Skeletal muscle satellite cell (primary cell): Measurements from ENCODE around the gene TLX2. TPM values are rescaled to one million over a fixed set of nuclear protein-coding genes. Genes with fewer than 3 reads are reported as not detected.
"Not testable (repeated sequence)": the region's sequence is repeated elsewhere in the genome, so short reads cannot be mapped to it uniquely, and the experiment has no call there.

ENCODE experiments used
- H3K27me3 ChIP-seq: 2 replicates; pipeline ENCODE4 v1.7.0; 2013; ENCODE audit warnings: low read length; ENCODE audit not compliant: control insufficient read depth, insufficient read depth
- H3K36me3 ChIP-seq: 2 replicates; pipeline ENCODE4 v1.7.0; 2013; ENCODE audit warnings: mild to moderate bottlenecking, control low read depth, low read length; ENCODE audit not compliant: insufficient read depth
- H3K4me1 ChIP-seq: 2 replicates; pipeline ENCODE4 v1.7.0; 2013; ENCODE audit warnings: low read length; ENCODE audit not compliant: control insufficient read depth, insufficient read depth
- H3K4me2 ChIP-seq: 2 replicates; pipeline ENCODE4 v1.7.0; 2013; ENCODE audit warnings: mild to moderate bottlenecking, low read length
- H3K4me3 ChIP-seq: 2 replicates; pipeline ENCODE4 v1.7.0; 2013; ENCODE audit warnings: low read length
- H3K9ac ChIP-seq: 2 replicates; pipeline ENCODE4 v1.7.0; 2013; ENCODE audit warnings: mild to moderate bottlenecking, low read depth, low read length, moderate library complexity
- H3K9me3 ChIP-seq: replicated peaks from 2 replicates; pipeline ENCODE4 v1.7.0; 2013; ENCODE audit warnings: mild to moderate bottlenecking, control low read depth, low read length
- total RNA-seq: library from RNA; depleted of rRNA; stranded (reverse); fragments of >200 nt; gene quantifications from 2 replicates; pipeline ENCODE4 v1.2.3, GENCODE V29; 2012; rRNA removed

The TLX2 gene
- total RNA-seq, result under 0.01 TPM in 1 of 2 replicates, not detected in the other

- H3K36me3 ChIP-seq, result no peaks in the 10 kb centered on the region
- H3K27me3 ChIP-seq, result peaks cover 77% of the 10 kb centered on the region
- no peak within 1 kb of the TSS for H3K9ac ChIP-seq
- H3K9me3 ChIP-seq, result peaks cover 5% of the 10 kb centered on the region
- peak within 1 kb of the TSS; percentile 57 for H3K4me2 ChIP-seq
- H3K4me3 ChIP-seq, result peak within 1 kb of the TSS; percentile 12
- peaks cover 10% of the 10 kb centered on the region for H3K4me1 ChIP-seq
Observed at GRCh38 chr2:74514368-74515270, at the start of gene TLX2. TLX2 (plus strand) TSS chr2:74514450; CDS start chr2:74514807, 357 bp downstream.

GRCh38 chr2:74470742-74471141 lies 43.5 kb upstream of the TLX2 start:
- not testable (repeated sequence) for H3K27me3 ChIP-seq, H3K4me3 ChIP-seq, H3K9ac ChIP-seq, H3K4me2 ChIP-seq, H3K9me3 ChIP-seq
- H3K36me3 ChIP-seq, result peaks cover 11% of the 10 kb centered on the region
- H3K4me1 ChIP-seq, result peaks cover 18% of the 10 kb centered on the region

- Histone ChIP-seq H3K27me3 (no peaks in the 10 kb centered on the region), H3K9me3 (no peaks in the 10 kb centered on the region), H3K36me3 (peaks cover 11% of the 10 kb centered on the region), H3K4me3 (peak overlapping the region; percentile 89), H3K4me2 (peak overlapping the region; percentile 93), H3K9ac (peak overlapping the region; percentile 91), H3K4me1 (peaks cover 14% of the 10 kb centered on the region)
Observed at GRCh38 chr2:74471332-74472065, 42.8 kb upstream of the TLX2 start.

- Histone ChIP-seq H3K9me3 (no peaks in the 10 kb centered on the region), H3K4me1 (peaks cover 14% of the 10 kb centered on the region), H3K9ac (peak within 1 kb of the TSS; percentile 91), H3K4me3 (peak within 1 kb of the TSS; percentile 89), H3K36me3 (peaks cover 18% of the 10 kb centered on the region), H3K27me3 (no peaks in the 10 kb centered on the region), H3K4me2 (peak within 1 kb of the TSS; percentile 93)
Observed at GRCh38 chr2:74472086-74472944, 41.9 kb upstream of the TLX2 start, which contains the start of gene MRPL53. MRPL53 (minus strand) TSS chr2:74472680; CDS start chr2:74472660, 20 bp downstream.

GRCh38 chr2:74472945-74473258 lies 41.3 kb upstream of the TLX2 start:
- peaks cover 22% of the 10 kb centered on the region for H3K36me3 ChIP-seq
- H3K9me3 ChIP-seq, result no peaks in the 10 kb centered on the region
- peaks cover 14% of the 10 kb centered on the region for H3K4me1 ChIP-seq
- H3K4me2 ChIP-seq, result peak overlapping the region; percentile 93
- H3K27me3 ChIP-seq, result no peaks in the 10 kb centered on the region
- peak overlapping the region; percentile 91 for H3K9ac ChIP-seq
- H3K4me3 ChIP-seq, result peak overlapping the region; percentile 89

GRCh38 chr2:74474481-74474880 lies 39.8 kb upstream of the TLX2 start:
- Histone ChIP-seq H3K4me3 (no peak overlapping the region), H3K27me3 (no peaks in the 10 kb centered on the region), H3K36me3 (peaks cover 22% of the 10 kb centered on the region), H3K4me1 (peaks cover 14% of the 10 kb centered on the region), H3K9me3 (no peaks in the 10 kb centered on the region), H3K9ac (no peak overlapping the region), H3K4me2 (no peak overlapping the region)

GRCh38 chr2:74474899-74475298 lies 39.4 kb upstream of the TLX2 start:
- no peaks in the 10 kb centered on the region for H3K9me3 ChIP-seq
- H3K36me3 ChIP-seq, result peaks cover 24% of the 10 kb centered on the region
- H3K9ac ChIP-seq, result no peak overlapping the region
- no peak overlapping the region for H3K4me2 ChIP-seq
- no peak overlapping the region for H3K4me3 ChIP-seq
- H3K4me1 ChIP-seq, result peaks cover 14% of the 10 kb centered on the region
- no peaks in the 10 kb centered on the region for H3K27me3 ChIP-seq

GRCh38 chr2:74481431-74481830 lies 32.8 kb upstream of the TLX2 start:
- H3K4me2 ChIP-seq, result peak overlapping the region; percentile 91
- H3K9me3 ChIP-seq, result no peaks in the 10 kb centered on the region
- H3K36me3 ChIP-seq, result peaks cover 29% of the 10 kb centered on the region
- no peaks in the 10 kb centered on the region for H3K27me3 ChIP-seq
- peak overlapping the region; percentile 83 for H3K4me3 ChIP-seq
- peaks cover 16% of the 10 kb centered on the region for H3K4me1 ChIP-seq
- peak overlapping the region; percentile 87 for H3K9ac ChIP-seq

GRCh38 chr2:74481961-74482800 lies 32.1 kb upstream of the TLX2 start:
- peak overlapping the region; percentile 91 for H3K4me2 ChIP-seq
- H3K4me3 ChIP-seq, result peak overlapping the region; percentile 83
- peaks cover 16% of the 10 kb centered on the region for H3K4me1 ChIP-seq
- H3K36me3 ChIP-seq, result peaks cover 24% of the 10 kb centered on the region
- H3K27me3 ChIP-seq, result no peaks in the 10 kb centered on the region
- peak overlapping the region; percentile 87 for H3K9ac ChIP-seq
- no peaks in the 10 kb centered on the region for H3K9me3 ChIP-seq

GRCh38 chr2:74482801-74483674 lies 31.2 kb upstream of the TLX2 start, which contains the start of the genes CCDC142 and TTC31:
CCDC142 (minus strand) TSS chr2:74482998; CDS start chr2:74482837, 161 bp downstream.
TTC31 (plus strand) TSS chr2:74483081; CDS start chr2:74483096, 15 bp downstream.
- no peaks in the 10 kb centered on the region for H3K9me3 ChIP-seq
- no peaks in the 10 kb centered on the region for H3K27me3 ChIP-seq
- peak within 1 kb of the TSS; percentile 91 for H3K4me2 ChIP-seq
- peak within 1 kb of the TSS; percentile 83 for H3K4me3 ChIP-seq
- peaks cover 18% of the 10 kb centered on the region for H3K36me3 ChIP-seq
- H3K9ac ChIP-seq, result peak within 1 kb of the TSS; percentile 87
- H3K4me1 ChIP-seq, result peaks cover 16% of the 10 kb centered on the region
